Upper lobe of left lung (tissue), 6 donors: Measurements from ENCODE around the gene TPBGL. TPM values are rescaled to one million over a fixed set of nuclear protein-coding genes. Genes with fewer than 3 reads are reported as not detected.
"Not testable (repeated sequence)": the region's sequence is repeated elsewhere in the genome, so short reads cannot be mapped to it uniquely, and the experiment has no call there.

Source experiments
- ATAC-seq, 2 donors: fragments of 200-7000 bp; cut with Tn5 transposase; one replicate each; pipeline ENCODE4 v1.9.1; 2022; ENCODE audit warnings: mild to moderate bottlenecking in 2 of 2, moderate library complexity in 2 of 2; ENCODE audit not compliant: low FRiP score in 2 of 2
- DNase-seq, 2 donors: peaks; one replicate each; pipeline ENCODE4 v3.0.0-alpha.2; 2019 to 2020
- H3K27ac ChIP-seq, 4 donors: fragments of 200-600 bp; sonication (generic); one replicate each; pipeline ENCODE4 v1.5.1; 2016 to 2019
- H3K27me3 ChIP-seq, 4 donors: fragments of 200-600 bp; sonication (generic); one replicate each; pipeline ENCODE4 v1.5.1; 2017 to 2019
- H3K36me3 ChIP-seq, 4 donors: fragments of 200-600 bp; sonication (generic); one replicate each; pipeline ENCODE4 v1.5.1; 2016 to 2019
- H3K4me1 ChIP-seq, 4 donors: fragments of 200-600 bp; sonication (generic); one replicate each; pipeline ENCODE4 v1.5.1; 2018 to 2019
- H3K4me3 ChIP-seq, 4 donors: fragments of 200-600 bp; sonication (generic); one replicate each; pipeline ENCODE4 v1.5.1; 2017 to 2019; ENCODE audit warnings: mild to moderate bottlenecking in 2 of 4, moderate library complexity in 1 of 4
- H3K9me3 ChIP-seq, 4 donors: fragments of 200-600 bp; sonication (generic); one replicate each; pipeline ENCODE4 v1.5.1; 2018 to 2019
- EP300 ChIP-seq, 4 donors: sonication (generic); formaldehyde crosslinking; IDR thresholded peaks; one replicate each; pipeline ENCODE4 v1.5.1; 2017; ENCODE audit warnings: antibody characterized with exemption in 4 of 4, control low read depth in 2 of 4
- POLR2A ChIP-seq, 4 donors: fragments of 450-650 bp; IDR thresholded peaks; one replicate each; pipeline ENCODE4 v1.5.1; 2016 to 2017; ENCODE audit warnings: antibody characterized with exemption in 4 of 4, mild to moderate bottlenecking in 2 of 4
- POLR2AphosphoS5 ChIP-seq, 2 donors: sonication (generic); formaldehyde crosslinking; IDR thresholded peaks; one replicate each; pipeline ENCODE4 v1.5.1; 2017; ENCODE audit warnings: antibody characterized with exemption in 2 of 2
- WGBS, 2 donors: methylation state at CpG; one replicate each; pipeline ENCODE4 v1.1.5; 2017 to 2018; 5-methylcytosine and 5-hydroxymethylcytosine counted together
- total RNA-seq, 6 donors: library from RNA; depleted of rRNA in 4 of 6; stranded (reverse); fragments of >200 nt in 4 of 6; gene quantifications; one replicate each; pipeline versions ENCODE4 v1.1.0 to v1.2.1, GENCODE V29; 2016 to 2021
- TF ChIP-seq, protein P1 (sequence below), 6 experiments: fragments of 450-650 bp in 4 of 6; fragments of 200-600 bp in 2 of 6; sonication (generic) in 2 of 6; IDR thresholded peaks; one replicate each; pipeline ENCODE4 v1.5.1; 2016 to 2019; ENCODE audit warnings: antibody characterized with exemption in 6 of 6
- donor health status: DM: no; HTN: no; CAD: no; lungs with moderate emphysema.
- donor health status: DM: no; HTN: yes; CAD: no; lungs with severe emphysema.

TPBGL gene
- total RNA-seq, 6 donors from 2014 or later, result 0.22 to 0.94 (median 0.70) TPM; not detected in 2

- 74 to 85% methylated on average over 5 of the region's 5 CpGs for WGBS, 2 donors
- Histone ChIP-seq H3K27me3 (no peaks in the 10 kb centered on the region), H3K4me3 (no peak overlapping the region), H3K27ac (no peak overlapping the region), H3K36me3 (peaks cover 16 to 97% (median 72%) of the 10 kb centered on the region in 4 donors), H3K4me1 (peaks cover 6 to 20% (median 15%) of the 10 kb centered on the region in 4 donors), H3K9me3 (no peaks in the 10 kb centered on the region)
- TF ChIP-seq, protein P1, sequence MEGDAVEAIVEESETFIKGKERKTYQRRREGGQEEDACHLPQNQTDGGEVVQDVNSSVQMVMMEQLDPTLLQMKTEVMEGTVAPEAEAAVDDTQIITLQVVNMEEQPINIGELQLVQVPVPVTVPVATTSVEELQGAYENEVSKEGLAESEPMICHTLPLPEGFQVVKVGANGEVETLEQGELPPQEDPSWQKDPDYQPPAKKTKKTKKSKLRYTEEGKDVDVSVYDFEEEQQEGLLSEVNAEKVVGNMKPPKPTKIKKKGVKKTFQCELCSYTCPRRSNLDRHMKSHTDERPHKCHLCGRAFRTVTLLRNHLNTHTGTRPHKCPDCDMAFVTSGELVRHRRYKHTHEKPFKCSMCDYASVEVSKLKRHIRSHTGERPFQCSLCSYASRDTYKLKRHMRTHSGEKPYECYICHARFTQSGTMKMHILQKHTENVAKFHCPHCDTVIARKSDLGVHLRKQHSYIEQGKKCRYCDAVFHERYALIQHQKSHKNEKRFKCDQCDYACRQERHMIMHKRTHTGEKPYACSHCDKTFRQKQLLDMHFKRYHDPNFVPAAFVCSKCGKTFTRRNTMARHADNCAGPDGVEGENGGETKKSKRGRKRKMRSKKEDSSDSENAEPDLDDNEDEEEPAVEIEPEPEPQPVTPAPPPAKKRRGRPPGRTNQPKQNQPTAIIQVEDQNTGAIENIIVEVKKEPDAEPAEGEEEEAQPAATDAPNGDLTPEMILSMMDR (IDR thresholded peaks at IDR 0.05), result no peak
- TF ChIP-seq EP300 (IDR thresholded peaks at IDR 0.05) (no peak), POLR2A (IDR thresholded peaks at IDR 0.05) (no peak), POLR2AphosphoS5 (IDR thresholded peaks at IDR 0.05) (no peak)
- DNase-seq (no peak), ATAC-seq (no peak)
Measured at GRCh38 chr11:75272391-75272790, 31.8 kb downstream of the TPBGL start.

DNA sequence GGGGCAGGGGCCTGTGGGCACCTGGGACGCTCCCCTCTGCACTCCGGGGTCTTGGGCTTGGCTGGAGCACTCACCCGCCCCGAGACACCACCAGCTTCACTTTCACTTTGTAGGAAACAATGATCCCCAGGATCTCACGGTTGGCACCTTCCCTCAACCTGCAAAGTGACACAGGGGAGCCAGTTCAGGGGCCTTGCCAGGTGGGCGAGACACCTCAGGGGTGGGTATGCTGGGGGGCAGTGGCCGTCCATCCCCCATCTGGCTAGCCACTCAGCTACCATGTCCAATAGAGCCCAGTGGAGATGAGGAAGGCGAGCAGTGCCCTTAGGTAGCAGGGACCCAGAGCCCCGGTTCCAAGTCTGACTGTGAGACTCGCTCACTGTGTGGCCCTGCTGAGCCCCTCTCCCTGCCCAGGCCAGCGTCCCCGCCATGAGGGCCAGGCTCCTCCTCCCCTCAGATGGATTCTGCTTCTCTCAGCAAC lies 32.3 kb downstream of the TPBGL start:
- 80 to 91% methylated on average over 5 to 11 of the region's 12 CpGs for WGBS, 2 donors
- Histone ChIP-seq H3K4me1 (peaks cover 6 to 16% (median 15%) of the 10 kb centered on the region in 4 donors), H3K36me3 (peaks cover 19 to 97% (median 73%) of the 10 kb centered on the region in 4 donors), H3K27me3 (no peaks in the 10 kb centered on the region), H3K27ac (no peak overlapping the region), H3K9me3 (no peaks in the 10 kb centered on the region), H3K4me3 (no peak overlapping the region)
- ATAC-seq (no peak), DNase-seq (peak in 1 of 2 donors; percentile 18)
- TF ChIP-seq EP300 (IDR thresholded peaks at IDR 0.05), result no peak
- TF ChIP-seq, protein P1 (IDR thresholded peaks at IDR 0.05), result no peak
- TF ChIP-seq POLR2A (IDR thresholded peaks at IDR 0.05), result no peak
- TF ChIP-seq POLR2AphosphoS5 (IDR thresholded peaks at IDR 0.05), result no peak

DNA sequence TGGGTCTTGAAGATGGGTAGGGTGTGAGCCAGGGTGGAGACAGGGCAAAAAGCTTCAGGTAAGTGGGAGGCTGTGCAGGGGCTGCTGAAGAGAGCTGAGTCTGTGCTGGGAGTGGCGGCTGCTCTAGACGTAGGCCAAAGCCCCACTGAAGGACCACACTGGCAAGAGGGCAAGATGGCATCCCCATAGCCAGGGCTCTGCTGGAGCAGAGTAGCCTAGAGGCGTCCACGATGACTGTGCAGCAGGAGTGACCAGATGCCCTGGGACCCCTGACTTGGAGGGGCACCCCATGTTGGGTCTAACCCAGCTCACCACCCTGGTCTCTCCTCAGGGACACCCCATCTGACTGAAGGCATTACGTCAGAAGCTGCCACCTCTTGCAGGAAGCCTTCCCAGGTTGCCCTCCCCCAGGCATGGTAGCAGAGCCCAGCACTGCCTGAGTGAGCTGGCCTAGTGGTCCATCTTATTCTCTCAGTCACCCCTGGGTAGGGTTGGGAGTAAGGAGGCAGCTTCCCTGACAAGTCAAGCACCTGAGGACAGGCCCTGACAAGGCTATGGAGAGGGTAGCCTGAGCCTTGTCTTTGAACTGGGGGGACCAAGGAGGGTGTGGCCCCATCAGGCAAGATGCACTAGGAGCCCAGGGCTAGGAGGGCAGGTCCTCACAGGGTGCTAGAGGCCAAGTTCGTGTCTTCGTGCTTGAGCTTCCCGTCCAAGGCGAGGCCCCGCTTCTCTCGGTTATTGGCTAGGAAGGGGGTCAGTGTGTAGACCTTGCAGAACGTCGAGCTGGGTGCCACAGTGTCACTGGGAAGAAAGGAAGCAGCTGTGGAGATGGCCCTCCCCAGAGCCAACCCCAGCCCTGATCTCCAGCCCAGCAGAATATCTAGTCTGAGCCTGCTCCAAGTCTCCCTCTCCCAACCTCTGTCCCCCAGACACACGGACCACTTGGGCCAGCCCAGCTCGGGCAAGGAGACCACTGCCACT lies 33.1 kb downstream of the TPBGL start:
- Histone ChIP-seq H3K9me3 (no peaks in the 10 kb centered on the region), H3K27me3 (no peaks in the 10 kb centered on the region), H3K4me3 (no peak overlapping the region), H3K4me1 (peaks cover 6 to 16% (median 15%) of the 10 kb centered on the region in 4 donors), H3K36me3 (peaks cover 25 to 97% (median 77%) of the 10 kb centered on the region in 4 donors), H3K27ac (peak overlapping the region in 1 of 4 donors; percentile 83)
- TF ChIP-seq POLR2A (IDR thresholded peaks at IDR 0.05), result no peak
- TF ChIP-seq EP300 (IDR thresholded peaks at IDR 0.05), result no peak
- TF ChIP-seq POLR2AphosphoS5 (IDR thresholded peaks at IDR 0.05), result no peak
- TF ChIP-seq, protein P1 (IDR thresholded peaks at IDR 0.05), result no peak
- WGBS, 2 donors, result 85 to 87% methylated on average over 14 to 15 of the region's 15 CpGs
- peak in 1 of 2 donors; percentile 17 for DNase-seq
- peak in 1 of 2 donors; percentile 4 for ATAC-seq

DNA sequence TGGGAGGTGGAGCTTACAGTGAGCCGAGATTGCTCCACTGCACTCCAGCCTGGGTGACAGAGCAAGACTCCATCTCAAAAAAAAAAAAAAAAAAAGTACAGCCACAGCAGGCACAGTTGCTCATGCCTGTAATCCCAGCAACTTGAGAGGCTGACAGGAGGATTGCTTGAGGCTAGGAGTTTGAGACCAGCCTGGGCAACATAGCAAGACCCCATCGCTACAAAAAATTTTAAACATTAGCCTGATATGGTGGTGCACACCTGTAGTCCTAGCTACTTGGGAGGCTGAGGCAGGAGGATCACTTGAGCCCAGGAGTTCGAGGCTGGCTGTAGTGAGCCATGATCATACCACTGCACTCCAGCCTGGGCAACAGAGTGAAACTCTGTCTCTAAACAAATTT lies 34.1 kb downstream of the TPBGL start:
- WGBS, 2 donors, result 61 to 93% methylated on average over 3 of the region's 3 CpGs
- peak in 1 of 2 donors; percentile 12 for DNase-seq
- not testable (repeated sequence) for H3K4me3 ChIP-seq, ATAC-seq, H3K27me3 ChIP-seq, H3K9me3 ChIP-seq
- Histone ChIP-seq H3K27ac (peak overlapping the region in 3 of 4 donors; percentile 40 to 83 (median 76)), H3K36me3 (peaks cover 25 to 97% (median 81%) of the 10 kb centered on the region in 4 donors), H3K4me1 (peaks cover 13 to 23% (median 16%) of the 10 kb centered on the region in 4 donors)

DNA sequence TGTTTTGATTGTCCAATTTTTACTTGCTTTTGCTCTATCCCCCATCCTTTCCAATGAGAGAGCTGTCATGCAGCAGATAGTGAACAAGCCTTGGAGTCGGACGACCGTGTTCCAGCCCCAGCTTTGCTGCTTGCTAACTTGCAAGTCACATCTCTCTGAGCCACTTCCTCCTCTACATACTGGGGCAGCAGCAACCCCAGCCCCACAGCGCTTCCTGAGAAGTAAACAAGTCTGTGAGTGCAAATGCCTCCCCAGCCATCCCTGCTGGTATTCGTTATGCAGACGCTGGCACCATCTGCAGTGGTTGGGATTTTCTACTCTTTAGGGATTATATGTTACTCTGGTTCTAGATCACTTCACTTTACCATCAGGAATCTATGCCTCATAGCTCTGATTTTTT lies 35.0 kb downstream of the TPBGL start:
- Histone ChIP-seq H3K27me3 (no peaks in the 10 kb centered on the region), H3K36me3 (peaks cover 25 to 98% (median 75%) of the 10 kb centered on the region in 4 donors), H3K9me3 (no peaks in the 10 kb centered on the region), H3K4me1 (peaks cover 18 to 31% (median 24%) of the 10 kb centered on the region in 4 donors), H3K27ac (peak overlapping the region; percentile 40 to 83 (median 66)), H3K4me3 (no peak overlapping the region)
- DNase-seq, result peak in 1 of 2 donors; percentile 81
- 37 to 38% methylated on average over 6 of the region's 6 CpGs for WGBS, 2 donors
- TF ChIP-seq POLR2A (IDR thresholded peaks at IDR 0.05) (peak in 1 of 4 donors; percentile 39), EP300 (IDR thresholded peaks at IDR 0.05) (no peak), POLR2AphosphoS5 (IDR thresholded peaks at IDR 0.05) (peak in 1 of 2 donors; percentile 31)
- TF ChIP-seq, protein P1 (IDR thresholded peaks at IDR 0.05), result no peak
- no peak for ATAC-seq
